ENCODE measurements around the gene CDH13. TPM values are rescaled to one million over a fixed set of nuclear protein-coding genes. Genes with fewer than 3 reads are reported as not detected.

CDH13 gene
- total RNA-seq, 1 experiment from 2014 or later, result 2.1 TPM

- Histone ChIP-seq H3K4me3 (ENCODE audit: low read depth, low read length, poor library complexity, severe bottlenecking) (no peak overlapping the region), H3K27ac (ENCODE audit: low read depth, low read length, poor library complexity, severe bottlenecking) (no peak overlapping the region), H3K36me3 (ENCODE audit: insufficient read depth, low read length, poor library complexity, severe bottlenecking) (no peaks in the 10 kb centered on the region), H3K9me3 (ENCODE audit: low read depth, low read length, poor library complexity, severe bottlenecking) (no peaks in the 10 kb centered on the region), H3K4me1 (ENCODE audit: insufficient read depth, low read length, poor library complexity, severe bottlenecking) (no peaks in the 10 kb centered on the region), H3K27me3 (replicated peaks; ENCODE audit: insufficient read depth, low read depth, low read length, poor library complexity) (no peaks in the 10 kb centered on the region)
- ChIA-PET CTCF (no interaction called here), POLR2A (ENCODE audit: low non-redundant PET) (no interaction called here)
- no peak for DNase-seq (ENCODE audit: low spot score)
- TF ChIP-seq EZH2 (IDR thresholded peaks at IDR 0.05; ENCODE audit: borderline replicate concordance, low read depth, low read length, poor library complexity, severe bottlenecking), result no peak
- TF ChIP-seq, protein P1, sequence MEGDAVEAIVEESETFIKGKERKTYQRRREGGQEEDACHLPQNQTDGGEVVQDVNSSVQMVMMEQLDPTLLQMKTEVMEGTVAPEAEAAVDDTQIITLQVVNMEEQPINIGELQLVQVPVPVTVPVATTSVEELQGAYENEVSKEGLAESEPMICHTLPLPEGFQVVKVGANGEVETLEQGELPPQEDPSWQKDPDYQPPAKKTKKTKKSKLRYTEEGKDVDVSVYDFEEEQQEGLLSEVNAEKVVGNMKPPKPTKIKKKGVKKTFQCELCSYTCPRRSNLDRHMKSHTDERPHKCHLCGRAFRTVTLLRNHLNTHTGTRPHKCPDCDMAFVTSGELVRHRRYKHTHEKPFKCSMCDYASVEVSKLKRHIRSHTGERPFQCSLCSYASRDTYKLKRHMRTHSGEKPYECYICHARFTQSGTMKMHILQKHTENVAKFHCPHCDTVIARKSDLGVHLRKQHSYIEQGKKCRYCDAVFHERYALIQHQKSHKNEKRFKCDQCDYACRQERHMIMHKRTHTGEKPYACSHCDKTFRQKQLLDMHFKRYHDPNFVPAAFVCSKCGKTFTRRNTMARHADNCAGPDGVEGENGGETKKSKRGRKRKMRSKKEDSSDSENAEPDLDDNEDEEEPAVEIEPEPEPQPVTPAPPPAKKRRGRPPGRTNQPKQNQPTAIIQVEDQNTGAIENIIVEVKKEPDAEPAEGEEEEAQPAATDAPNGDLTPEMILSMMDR (conservative IDR thresholded peaks at IDR 0.05; ENCODE audit: low read depth, low read length), result no peak
- no TSS peak for BruUV-seq (replicated peaks)
- intact Hi-C loops (cut with micrococcal nuclease; ENCODE audit: unreplicated experiment), result no loop called here
Measured at GRCh38 chr16:83021045-83021444, 394.3 kb downstream of the CDH13 start.

GRCh38 chr16:83021746-83022145, 395.0 kb downstream of the CDH13 start:
- ChIA-PET POLR2A (ENCODE audit: low non-redundant PET) (no interaction called here), CTCF (no interaction called here)
- intact Hi-C loops (cut with micrococcal nuclease; ENCODE audit: unreplicated experiment), result no loop called here
- Histone ChIP-seq H3K27ac (ENCODE audit: low read depth, low read length, poor library complexity, severe bottlenecking) (no peak overlapping the region), H3K4me3 (ENCODE audit: low read depth, low read length, poor library complexity, severe bottlenecking) (no peak overlapping the region), H3K9me3 (ENCODE audit: low read depth, low read length, poor library complexity, severe bottlenecking) (no peaks in the 10 kb centered on the region), H3K27me3 (replicated peaks; ENCODE audit: insufficient read depth, low read depth, low read length, poor library complexity) (no peaks in the 10 kb centered on the region), H3K36me3 (ENCODE audit: insufficient read depth, low read length, poor library complexity, severe bottlenecking) (no peaks in the 10 kb centered on the region), H3K4me1 (ENCODE audit: insufficient read depth, low read length, poor library complexity, severe bottlenecking) (no peaks in the 10 kb centered on the region)
- no peak for DNase-seq (ENCODE audit: low spot score)
- no peak for TF ChIP-seq EZH2 (IDR thresholded peaks at IDR 0.05; ENCODE audit: borderline replicate concordance, low read depth, low read length, poor library complexity, severe bottlenecking)
- TF ChIP-seq, protein P1 (conservative IDR thresholded peaks at IDR 0.05; ENCODE audit: low read depth, low read length), result no peak
- no TSS peak for BruUV-seq (replicated peaks)

- Histone ChIP-seq H3K9me3 (ENCODE audit: low read depth, low read length, poor library complexity, severe bottlenecking) (no peaks in the 10 kb centered on the region), H3K27me3 (replicated peaks; ENCODE audit: insufficient read depth, low read depth, low read length, poor library complexity) (no peaks in the 10 kb centered on the region), H3K36me3 (ENCODE audit: insufficient read depth, low read length, poor library complexity, severe bottlenecking) (no peaks in the 10 kb centered on the region), H3K27ac (ENCODE audit: low read depth, low read length, poor library complexity, severe bottlenecking) (no peak overlapping the region), H3K4me1 (ENCODE audit: insufficient read depth, low read length, poor library complexity, severe bottlenecking) (no peaks in the 10 kb centered on the region), H3K4me3 (ENCODE audit: low read depth, low read length, poor library complexity, severe bottlenecking) (no peak overlapping the region)
- POLR2A ChIA-PET (ENCODE audit: low non-redundant PET), result no interaction called here
- no peak for DNase-seq (ENCODE audit: low spot score)
- intact Hi-C loops (cut with micrococcal nuclease; ENCODE audit: unreplicated experiment), result no loop called here
- TF ChIP-seq EZH2 (IDR thresholded peaks at IDR 0.05; ENCODE audit: borderline replicate concordance, low read depth, low read length, poor library complexity, severe bottlenecking), result no peak
- TF ChIP-seq, protein P1 (conservative IDR thresholded peaks at IDR 0.05; ENCODE audit: low read depth, low read length), result no peak
- BruUV-seq (replicated peaks), result no TSS peak
- CTCF ChIA-PET, result no interaction called here
Measured at GRCh38 chr16:83023011-83023410, 396.2 kb downstream of the CDH13 start.

Measured in A673 (cell line).